HEK293T (cell line): ENCODE data around the gene BARX2.

ENCODE experiments used
- CTCF ChIA-PET: fragments of 350-600 bp; formaldehyde crosslinking; extraction: SDS; loops from one replicate; lab custom pipeline; 2021; ENCODE audit warnings: antibody characterized with exemption, inconsistent platforms; lab: Yijun Ruan, JAX
- POLR2A ChIA-PET: fragments of 350-600 bp; formaldehyde crosslinking; extraction: SDS; loops from one replicate; lab custom pipeline; 2020; ENCODE audit warnings: antibody characterized with exemption, inconsistent platforms; lab: Yijun Ruan, JAX
- DNase-seq: peaks from one replicate; pipeline ENCODE4 v3.0.0; 2012; ENCODE audit warnings: mixed read lengths; ENCODE audit errors: extremely low spot score
- ARNT ChIP-seq: fragments of 450-650 bp; IDR thresholded peaks from 2 replicates; pipeline ENCODE4 v1.6.1; 2017; ENCODE audit warnings: mild to moderate bottlenecking
- BHLHE40 ChIP-seq: fragments of 450-650 bp; IDR thresholded peaks from 2 replicates; pipeline ENCODE4 v1.6.1; 2016; ENCODE audit warnings: mild to moderate bottlenecking, moderate library complexity, borderline replicate concordance
- CTBP1 ChIP-seq: fragments of 450-650 bp; IDR thresholded peaks from 2 replicates; pipeline ENCODE4 v1.6.1; 2016; ENCODE audit warnings: borderline replicate concordance
- ELF4 ChIP-seq: fragments of 450-650 bp; IDR thresholded peaks from 2 replicates; pipeline ENCODE4 v1.6.1; 2017; ENCODE audit warnings: antibody characterized with exemption
- FOXA1 ChIP-seq: fragments of 450-650 bp; IDR thresholded peaks from 2 replicates; pipeline ENCODE4 v1.6.1; 2016; ENCODE audit warnings: mild to moderate bottlenecking
- FOXK2 ChIP-seq: fragments of 450-650 bp; IDR thresholded peaks from 2 replicates; pipeline ENCODE4 v1.6.1; 2016; ENCODE audit warnings: mild to moderate bottlenecking
- FOXM1 ChIP-seq: fragments of 450-650 bp; IDR thresholded peaks from 2 replicates; pipeline ENCODE4 v1.6.1; 2017; ENCODE audit warnings: mild to moderate bottlenecking, borderline replicate concordance
- HDGF ChIP-seq: fragments of 450-650 bp; IDR thresholded peaks from 2 replicates; pipeline ENCODE4 v1.6.1; 2017; ENCODE audit warnings: antibody characterized with exemption, borderline replicate concordance
- L3MBTL2 ChIP-seq: fragments of 450-650 bp; conservative IDR thresholded peaks from 2 replicates; pipeline ENCODE4 v1.6.1; 2016; ENCODE audit warnings: mild to moderate bottlenecking
- LEF1 ChIP-seq: fragments of 450-650 bp; IDR thresholded peaks from 2 replicates; pipeline ENCODE4 v1.6.1; 2017; ENCODE audit warnings: mild to moderate bottlenecking, borderline replicate concordance
- NFRKB ChIP-seq: fragments of 450-650 bp; IDR thresholded peaks from 2 replicates; pipeline ENCODE4 v1.6.1; 2016; ENCODE audit warnings: mild to moderate bottlenecking, moderate library complexity
- SP1 ChIP-seq: fragments of 450-650 bp; IDR thresholded peaks from 2 replicates; pipeline ENCODE4 v1.6.1; 2017
- SUZ12 ChIP-seq: fragments of 450-650 bp; IDR thresholded peaks from 2 replicates; pipeline ENCODE4 v1.6.1; 2016; ENCODE audit warnings: mild to moderate bottlenecking
- ZNF384 ChIP-seq: fragments of 450-650 bp; IDR thresholded peaks from 2 replicates; pipeline ENCODE4 v1.6.1; 2016
- TF ChIP-seq, protein P1 (sequence below): fragments of 450-650 bp; IDR thresholded peaks from 2 replicates; pipeline ENCODE4 v1.6.1; 2016

Gene BARX2

DNA sequence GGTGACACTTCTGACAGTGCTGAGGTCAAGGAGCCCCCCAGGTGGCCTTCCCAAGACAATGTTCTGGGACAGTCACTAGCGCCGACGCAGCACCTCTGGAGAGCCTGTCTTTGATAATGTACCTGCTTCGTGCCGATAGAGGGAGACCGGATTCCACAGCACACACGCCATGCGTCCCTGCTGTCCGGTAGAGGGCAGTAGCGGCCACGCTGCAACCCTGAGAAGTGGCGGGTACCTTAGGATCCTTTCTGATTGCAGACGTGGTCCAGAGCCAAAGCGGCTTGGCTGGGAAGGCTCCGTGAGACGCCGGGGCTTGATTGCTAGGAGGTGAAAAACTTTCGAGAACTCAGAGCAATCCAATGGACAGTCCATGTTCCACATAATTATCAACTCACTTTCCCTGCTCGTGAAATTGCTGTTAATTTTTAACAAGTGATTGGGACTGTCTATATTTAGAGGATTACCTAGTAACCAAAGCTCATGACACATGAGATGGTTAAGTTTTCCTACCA, 11.4 kb upstream of the BARX2 start:
- DNase-seq: peak; percentile 85
- ChIA-PET POLR2A (interaction anchor here (1.3 kb wide), 1 partner anchor 11 kb away, joined by 5 read pairs; the partner anchor contains the start of gene BARX2), CTCF (interaction anchor here (0.6 to 1.6 kb wide), 12 partner anchors 8 to 402 kb away, joined by 3 to 13 read pairs (median 3); partner anchors contain the start of gene BARX2)
- TF ChIP-seq FOXA1 (no peak), ARNT (0 out of 2 replicates have a peak, but pooled peaks have one; percentile 22)

DNA sequence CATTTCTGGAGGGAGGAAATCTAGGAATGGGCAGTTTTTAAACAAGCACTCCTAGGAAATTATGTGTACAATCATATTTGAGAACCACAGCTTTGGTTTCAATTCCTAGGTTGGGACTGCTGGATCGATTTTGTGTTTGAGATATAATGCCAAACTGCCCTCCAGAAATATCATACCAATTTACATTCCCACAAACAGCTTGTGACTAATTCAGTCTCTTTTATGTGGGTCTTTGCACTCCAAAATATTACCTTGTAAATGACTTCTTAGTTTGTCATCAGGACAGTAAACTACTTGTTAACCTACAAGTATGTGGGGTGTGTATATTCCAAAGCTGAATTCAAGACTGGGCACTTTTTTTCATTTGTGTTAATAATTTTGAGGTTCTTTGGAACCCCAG, 9.8 kb upstream of the BARX2 start:
- DNase-seq: no peak
- TF ChIP-seq ELF4 (no peak), HDGF (no peak), SUZ12 (no peak), L3MBTL2 (no peak), BHLHE40 (no peak), SP1 (no peak), FOXM1 (no peak), ARNT (no peak), ZNF384 (no peak), FOXA1 (no peak)
- TF ChIP-seq, protein P1, sequence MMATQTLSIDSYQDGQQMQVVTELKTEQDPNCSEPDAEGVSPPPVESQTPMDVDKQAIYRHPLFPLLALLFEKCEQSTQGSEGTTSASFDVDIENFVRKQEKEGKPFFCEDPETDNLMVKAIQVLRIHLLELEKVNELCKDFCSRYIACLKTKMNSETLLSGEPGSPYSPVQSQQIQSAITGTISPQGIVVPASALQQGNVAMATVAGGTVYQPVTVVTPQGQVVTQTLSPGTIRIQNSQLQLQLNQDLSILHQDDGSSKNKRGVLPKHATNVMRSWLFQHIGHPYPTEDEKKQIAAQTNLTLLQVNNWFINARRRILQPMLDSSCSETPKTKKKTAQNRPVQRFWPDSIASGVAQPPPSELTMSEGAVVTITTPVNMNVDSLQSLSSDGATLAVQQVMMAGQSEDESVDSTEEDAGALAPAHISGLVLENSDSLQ: no peak
- POLR2A ChIA-PET: no interaction called here
- CTCF ChIA-PET: interaction anchor here (0.7 kb wide), 1 partner anchor 333 kb away, joined by 3 read pairs; no protein-coding TSS in a partner anchor

DNA sequence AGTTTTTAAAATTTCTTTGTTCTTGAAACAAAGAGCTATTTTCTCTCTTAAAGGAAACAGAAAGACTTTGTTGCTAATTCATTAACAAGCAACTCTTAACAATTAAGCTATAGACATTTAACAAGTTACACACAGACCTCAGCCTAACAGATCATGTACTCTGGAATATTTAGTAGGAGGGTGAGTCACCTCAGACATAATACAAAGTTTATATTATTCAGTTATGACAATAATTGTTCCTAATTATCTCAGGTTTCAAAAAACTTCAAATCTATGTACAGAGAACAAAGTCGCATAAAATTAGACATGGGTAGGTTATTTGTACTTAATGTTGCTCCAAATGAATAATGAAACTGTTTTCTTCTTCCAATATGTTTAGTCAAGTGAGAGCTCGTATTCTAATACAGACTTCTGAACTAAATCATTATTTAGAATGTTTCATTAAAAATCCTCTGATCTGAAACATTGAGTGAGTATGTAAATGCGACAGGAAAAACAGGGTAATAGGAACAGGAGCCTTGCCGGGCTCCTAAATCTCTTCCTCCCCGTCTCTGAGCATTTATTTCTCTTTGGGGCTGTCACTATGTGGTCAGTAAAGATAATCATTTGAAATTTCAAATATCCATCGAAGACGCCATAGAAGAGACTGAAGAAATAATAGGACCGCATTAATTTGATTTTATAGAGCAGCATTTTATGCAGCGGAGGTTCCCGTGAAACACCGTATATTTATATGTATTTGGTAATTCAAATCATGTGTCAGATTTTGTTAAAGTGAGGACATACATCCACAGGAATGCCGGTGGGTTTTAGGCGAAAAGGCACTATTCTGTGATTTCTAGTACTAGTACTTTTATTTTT, 8.7 kb upstream of the BARX2 start:
- no peak for TF ChIP-seq SUZ12
- no peak for TF ChIP-seq ZNF384
- no peak for TF ChIP-seq L3MBTL2
- no peak for TF ChIP-seq HDGF
- no peak for TF ChIP-seq FOXM1
- TF ChIP-seq CTBP1: no peak
- TF ChIP-seq BHLHE40: no peak
- no peak for TF ChIP-seq FOXK2
- no peak for TF ChIP-seq SP1
- TF ChIP-seq, protein P1: no peak
- ChIA-PET POLR2A (no interaction called here), CTCF (interaction anchor here (1.0 to 1.3 kb wide), 3 partner anchors 328 to 383 kb away, joined by 3 to 4 read pairs (median 3); no protein-coding TSS in a partner anchor)
- no peak for DNase-seq

DNA sequence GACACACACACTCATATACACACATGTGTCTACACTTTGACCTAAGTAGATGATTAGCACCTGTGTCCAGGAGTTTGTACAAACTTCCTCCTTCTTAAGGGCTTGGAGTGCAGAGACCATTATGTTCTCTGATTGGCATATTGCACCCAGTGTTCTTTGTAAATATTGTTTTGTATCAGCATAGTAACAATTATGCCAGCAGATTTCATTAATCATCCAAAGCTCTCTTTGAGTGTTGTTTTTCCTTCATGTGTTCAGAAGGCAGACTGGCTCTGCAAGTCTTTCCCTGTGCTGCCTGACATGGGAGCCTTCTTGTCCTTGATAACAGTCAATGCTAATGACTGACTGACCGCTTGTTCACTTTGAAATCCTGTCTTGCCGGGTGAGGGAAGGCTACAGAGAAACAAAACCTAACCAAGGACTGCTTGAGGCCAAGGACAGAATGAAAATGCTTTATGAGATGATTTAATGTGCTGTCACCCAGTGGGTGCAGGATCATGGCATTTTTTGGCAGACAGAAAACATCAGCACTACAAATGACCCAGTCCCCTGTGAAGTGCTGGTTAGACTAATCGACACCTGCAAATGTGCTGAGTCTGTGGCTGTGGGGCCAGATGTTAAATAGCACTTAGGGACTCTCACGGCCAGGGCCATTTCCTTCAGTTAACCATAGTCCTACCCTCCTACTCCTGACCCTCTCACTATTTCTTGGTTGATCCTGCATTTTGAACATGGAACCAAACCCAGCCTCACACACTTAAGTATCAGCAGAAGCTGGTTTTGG, 6.6 kb upstream of the BARX2 start:
- DNase-seq: no peak
- CTCF ChIA-PET: no interaction called here
- POLR2A ChIA-PET: no interaction called here
- TF ChIP-seq FOXK2: no peak
- no peak for TF ChIP-seq HDGF
- TF ChIP-seq NFRKB: no peak
- TF ChIP-seq SUZ12: no peak
- no peak for TF ChIP-seq ZNF384
- TF ChIP-seq ARNT: no peak
- TF ChIP-seq CTBP1: no peak
- no peak for TF ChIP-seq LEF1
- TF ChIP-seq, protein P1: no peak
- no peak for TF ChIP-seq SP1
- TF ChIP-seq L3MBTL2: no peak

DNA sequence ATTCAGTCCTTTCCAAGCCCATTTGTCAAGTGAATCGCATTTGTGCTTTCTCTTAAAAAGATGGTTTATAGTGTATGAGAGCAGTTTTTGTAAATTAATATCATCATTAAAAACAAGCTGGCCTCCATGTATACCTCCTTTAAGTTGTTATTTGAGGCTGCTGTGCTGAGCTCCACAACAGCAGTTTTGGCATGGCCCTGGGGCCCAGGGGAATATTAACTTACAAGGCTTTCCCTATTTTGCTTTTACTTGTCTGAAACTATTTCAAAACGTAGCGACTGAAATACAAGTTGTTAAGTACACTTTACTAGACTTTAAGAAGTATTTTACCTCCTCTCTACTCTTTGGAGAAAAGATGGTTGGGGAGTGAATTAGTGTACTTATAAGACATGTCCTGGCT, 4.9 kb upstream of the BARX2 start:
- ChIA-PET POLR2A (interaction anchor here (1.0 kb wide), 1 partner anchor 9 kb away, joined by 4 read pairs; no protein-coding TSS in a partner anchor), CTCF (interaction anchor here (0.6 to 1.2 kb wide), 2 partner anchors 319 to 325 kb away, joined by 3 to 4 read pairs; no protein-coding TSS in a partner anchor)
- DNase-seq: no peak
- TF ChIP-seq CTBP1 (no peak), FOXA1 (no peak), FOXM1 (no peak), BHLHE40 (no peak), FOXK2 (no peak), LEF1 (no peak)
